Vagina (tissue), 2 donors: ENCODE measurements around the gene CACNA2D1.

ENCODE experiments used
- CTCF ChIP-seq, 3 experiments: fragments of 450-650 bp in 2 of 3; fragments of 200-600 bp in 1 of 3; sonication (generic) in 1 of 3; IDR thresholded peaks; one replicate each; pipeline ENCODE4 v1.5.1; 2017 to 2019; ENCODE audit warnings: antibody characterized with exemption in 3 of 3, mild to moderate bottlenecking in 2 of 3, moderate library complexity in 2 of 3
- POLR2A ChIP-seq, 2 donors: fragments of 450-650 bp; IDR thresholded peaks; one replicate each; pipeline ENCODE4 v1.6.1; 2017; ENCODE audit warnings: antibody characterized with exemption in 2 of 2, mild to moderate bottlenecking in 2 of 2, moderate library complexity in 2 of 2

DNA sequence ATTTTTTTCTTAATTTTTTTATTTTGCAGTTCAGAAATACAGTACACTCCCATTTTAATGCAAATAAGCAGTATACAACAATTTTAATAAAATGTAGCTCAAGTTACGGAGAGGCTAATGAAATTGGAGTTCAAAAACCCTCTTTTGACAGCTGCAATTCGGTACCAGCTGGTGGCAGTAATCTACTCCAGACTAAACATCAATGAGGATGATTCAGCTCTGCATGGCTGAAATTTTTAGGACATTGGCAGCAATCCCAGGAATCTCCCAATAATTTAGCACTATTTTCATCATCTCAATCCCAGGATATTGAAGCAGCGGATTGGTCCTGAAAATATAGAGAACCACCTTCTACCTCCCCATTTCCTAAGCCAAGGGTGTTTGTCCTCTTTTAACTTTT is 278.8 kb downstream of the CACNA2D1 start:
- no peak for TF ChIP-seq CTCF (IDR thresholded peaks at IDR 0.05)
- TF ChIP-seq POLR2A (IDR thresholded peaks at IDR 0.05) = no peak
